ENCODE results near the gene CSNK1G1. TPM values are rescaled to one million over a fixed set of nuclear protein-coding genes. Genes with fewer than 3 reads are reported as not detected.

CSNK1G1 gene
- total and polyA plus RNA-seq, 2 of the 4 experiments (the other 2 are of a cell fraction): 7.4 to 29.4 TPM

- TF ChIP-seq RAD21 (IDR thresholded peaks at IDR 0.05; ENCODE audit: low read length): no peak
- no peak for TF ChIP-seq MAFK (IDR thresholded peaks at IDR 0.05; ENCODE audit: low read depth, low read length)
Observed at GRCh38 chr15:64379216-64379960, 23.4 kb upstream of the CSNK1G1 start (continued).

DNA sequence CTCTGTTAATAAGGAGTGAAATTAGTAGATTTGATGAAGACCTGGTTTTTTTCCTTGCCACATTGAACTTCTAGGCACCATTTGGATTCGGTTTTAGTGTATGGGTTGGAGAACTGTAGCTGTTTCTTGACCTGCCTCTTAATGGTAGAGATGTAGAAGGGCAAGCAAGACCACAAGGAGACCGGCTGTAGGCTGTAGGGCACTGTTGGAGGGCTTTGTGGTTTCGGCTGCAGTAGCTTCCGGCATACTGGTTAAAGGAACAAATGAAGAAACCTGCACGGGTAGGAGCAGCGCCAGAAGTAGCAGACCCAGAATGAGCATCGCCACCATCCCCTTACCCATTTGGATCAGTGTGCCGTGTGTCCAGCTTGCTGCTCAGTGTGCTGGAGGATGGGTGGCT is 17.4 kb upstream of the CSNK1G1 start:
- Histone ChIP-seq H4K5ac (ENCODE audit: low read depth, low read length) (no peak overlapping the region), H3K79me1 (ENCODE audit: low read depth in 1 of 2, low read length in 2 of 2) (peaks cover 0 to 32% of the 10 kb centered on the region in 2 experiments; a peak in 2 of 4 replicates), H2BK5ac (ENCODE audit: low read depth, low read length, poor library complexity, severe bottlenecking) (no peak overlapping the region), H3K4me1 (ENCODE audit: control insufficient read depth, insufficient read depth, low read length) (no peaks in the 10 kb centered on the region), H3K56ac (ENCODE audit: extremely low read depth, insufficient read depth, low read length) (no peak overlapping the region), H3K9me3 (ENCODE audit: control insufficient read depth, insufficient read depth, low read length) (no peaks in the 10 kb centered on the region), H3K4me2 (ENCODE audit: low read depth, low read length) (no peak overlapping the region), H4K8ac (ENCODE audit: low read depth in 2 of 2, low read length in 2 of 2) (no peak overlapping the region), H2AFZ (replicated peaks; ENCODE audit: low read length, poor library complexity) (peak overlapping the region; percentile 23), H3K4ac (ENCODE audit: low read depth, low read length) (no peak overlapping the region), H2BK15ac (ENCODE audit: low read depth, low read length) (no peak overlapping the region), H2BK20ac (ENCODE audit: low read depth, low read length) (no peak overlapping the region), H3K27ac (ENCODE audit: insufficient read depth, low read length) (no peak overlapping the region), H4K91ac (ENCODE audit: insufficient read depth, low read depth, low read length) (no peak overlapping the region), H3K23ac (ENCODE audit: low read depth, low read length) (no peak overlapping the region), H3K9me1 (ENCODE audit: insufficient read depth, low read length) (0 out of 2 replicates have a peak, but pooled peaks cover 10% of the 10 kb centered on the region), H3K14ac (replicated peaks; ENCODE audit: low read depth, low read length) (no peak overlapping the region), H3K18ac (ENCODE audit: low read depth, low read length) (no peak overlapping the region), H3K4me3 (ENCODE audit: insufficient read depth, low read depth, low read length) (no peak overlapping the region), H2AK9ac (replicated peaks; ENCODE audit: low read depth, low read length, poor library complexity) (no peak overlapping the region), H2BK120ac (ENCODE audit: low read depth, low read length) (no peak overlapping the region), H2AK5ac (ENCODE audit: low read depth, low read length) (no peak overlapping the region), H3K36me3 (ENCODE audit: control insufficient read depth, insufficient read depth, low read length) (no peaks in the 10 kb centered on the region; the same call in 1 of the 2 replicates), H3K27me3 (ENCODE audit: control insufficient read depth, insufficient read depth, low read length) (no peaks in the 10 kb centered on the region), H4K20me1 (ENCODE audit: insufficient read depth, low read length) (no peaks in the 10 kb centered on the region; the same call in 1 of the 2 replicates), H3K9ac (ENCODE audit: low read depth, low read length) (no peak overlapping the region)
- intact Hi-C loops (cut with micrococcal nuclease) (no loop called here), dilution Hi-C loops (cut with HindIII; ENCODE audit: low sequenced_read_pairs, unreplicated experiment) (no loop called here), in situ Hi-C loops (cut with MboI; ENCODE audit: low sequenced_read_pairs) (no loop called here)
- BruUV-seq (replicated peaks): no TSS peak
- no peak for DNase-seq
- no peak for ATAC-seq (ENCODE audit: low read depth)
- ChIA-PET CTCF (no interaction called here), POLR2A (ENCODE audit: unreplicated experiment) (no interaction called here)
- 100% methylated on average over 3 of the region's 8 CpGs; no CpG with 5 or more reads in 1 of the 2 experiments for WGBS, 2 experiments (ENCODE audit: extremely low coverage in 2 of 2, insufficient read length in 1 of 2)
- TF ChIP-seq CHD1 (IDR thresholded peaks at IDR 0.05; ENCODE audit: low read depth, low read length) (no peak), RCOR1 (IDR thresholded peaks at IDR 0.05; ENCODE audit: insufficient replicate concordance, low read length) (no peak), SMC3 (IDR thresholded peaks at IDR 0.05; ENCODE audit: low read depth, low read length) (no peak), RAD21 (IDR thresholded peaks at IDR 0.05; ENCODE audit: low read length) (no peak), RFX5 (IDR thresholded peaks at IDR 0.05; ENCODE audit: low read depth, low read length) (no peak), MAFK (IDR thresholded peaks at IDR 0.05; ENCODE audit: low read depth, low read length) (no peak), NFE2L2 (IDR thresholded peaks at IDR 0.05; ENCODE audit: low read depth, low read length) (no peak), POLR2A (IDR thresholded peaks at IDR 0.05; ENCODE audit: low read depth, low read length) (no peak)
- TF ChIP-seq, protein P1, sequence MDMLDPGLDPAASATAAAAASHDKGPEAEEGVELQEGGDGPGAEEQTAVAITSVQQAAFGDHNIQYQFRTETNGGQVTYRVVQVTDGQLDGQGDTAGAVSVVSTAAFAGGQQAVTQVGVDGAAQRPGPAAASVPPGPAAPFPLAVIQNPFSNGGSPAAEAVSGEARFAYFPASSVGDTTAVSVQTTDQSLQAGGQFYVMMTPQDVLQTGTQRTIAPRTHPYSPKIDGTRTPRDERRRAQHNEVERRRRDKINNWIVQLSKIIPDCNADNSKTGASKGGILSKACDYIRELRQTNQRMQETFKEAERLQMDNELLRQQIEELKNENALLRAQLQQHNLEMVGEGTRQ (IDR thresholded peaks at IDR 0.05; ENCODE audit: low read depth, low read length): no peak
- TF ChIP-seq, protein P2, sequence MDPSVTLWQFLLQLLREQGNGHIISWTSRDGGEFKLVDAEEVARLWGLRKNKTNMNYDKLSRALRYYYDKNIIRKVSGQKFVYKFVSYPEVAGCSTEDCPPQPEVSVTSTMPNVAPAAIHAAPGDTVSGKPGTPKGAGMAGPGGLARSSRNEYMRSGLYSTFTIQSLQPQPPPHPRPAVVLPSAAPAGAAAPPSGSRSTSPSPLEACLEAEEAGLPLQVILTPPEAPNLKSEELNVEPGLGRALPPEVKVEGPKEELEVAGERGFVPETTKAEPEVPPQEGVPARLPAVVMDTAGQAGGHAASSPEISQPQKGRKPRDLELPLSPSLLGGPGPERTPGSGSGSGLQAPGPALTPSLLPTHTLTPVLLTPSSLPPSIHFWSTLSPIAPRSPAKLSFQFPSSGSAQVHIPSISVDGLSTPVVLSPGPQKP (IDR thresholded peaks at IDR 0.05; ENCODE audit: borderline replicate concordance, low read depth, low read length): no peak
